Inflammatory macrophage treated with lipopolysaccharide for 4 hours (primary cell): ENCODE results near the gene SERPINA10.
"Not testable (repeated sequence)": the region's sequence is repeated elsewhere in the genome, so short reads cannot be mapped to it uniquely, and the experiment has no call there.

ENCODE experiments used
- DNase-seq: peaks from one replicate; pipeline ENCODE4 v3.0.0-alpha.2; 2020

Gene SERPINA10

GRCh38 chr14:94282991-94283723 is 9.9 kb downstream of the SERPINA10 start:
- no peak for DNase-seq

DNA sequence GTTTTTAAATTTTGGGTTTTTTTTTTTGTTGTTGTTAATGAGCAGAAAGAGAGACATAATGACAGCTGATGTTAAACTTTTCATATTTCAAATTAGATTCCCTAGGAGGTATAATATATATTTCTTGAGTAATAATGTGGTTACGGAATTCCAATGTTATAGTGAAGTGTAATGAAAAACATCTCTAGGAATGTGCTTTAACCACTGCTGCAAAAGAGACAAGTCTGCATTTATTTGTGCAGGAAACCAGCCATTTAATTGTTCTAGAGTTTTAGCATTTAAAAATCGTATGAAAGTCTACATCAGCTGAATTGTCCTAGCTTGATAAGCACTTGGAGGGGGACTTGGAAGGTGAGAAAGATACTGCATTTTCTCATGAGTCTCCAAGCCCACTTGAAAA is 14.3 kb downstream of the SERPINA10 start:
- no peak for DNase-seq

GRCh38 chr14:94276898-94277561 is 16.0 kb downstream of the SERPINA10 start:
- not testable (repeated sequence) for DNase-seq

GRCh38 chr14:94269156-94269555 is 23.9 kb downstream of the SERPINA10 start:
- DNase-seq: no peak

DNA sequence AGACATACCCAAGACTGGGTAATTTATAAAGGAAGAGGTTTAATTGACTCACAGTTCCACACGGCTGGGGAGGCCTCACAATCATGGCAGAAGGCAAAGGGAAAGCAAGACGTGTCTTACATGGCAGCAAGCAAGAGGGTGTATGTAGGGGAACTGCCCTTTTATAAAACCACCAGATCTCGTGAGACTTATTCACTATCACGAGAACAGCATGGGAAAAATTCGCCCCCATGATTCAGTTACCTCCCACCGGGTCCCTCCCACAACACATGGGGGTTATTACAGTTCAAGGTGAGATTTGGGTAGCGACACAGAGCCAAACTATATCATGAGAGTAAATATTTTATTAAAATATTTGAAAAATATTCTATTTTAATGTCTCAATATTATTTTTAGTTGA is 24.5 kb downstream of the SERPINA10 start:
- DNase-seq: not testable (repeated sequence)

GRCh38 chr14:94267352-94267751 is 25.7 kb downstream of the SERPINA10 start:
- DNase-seq: no peak

DNA sequence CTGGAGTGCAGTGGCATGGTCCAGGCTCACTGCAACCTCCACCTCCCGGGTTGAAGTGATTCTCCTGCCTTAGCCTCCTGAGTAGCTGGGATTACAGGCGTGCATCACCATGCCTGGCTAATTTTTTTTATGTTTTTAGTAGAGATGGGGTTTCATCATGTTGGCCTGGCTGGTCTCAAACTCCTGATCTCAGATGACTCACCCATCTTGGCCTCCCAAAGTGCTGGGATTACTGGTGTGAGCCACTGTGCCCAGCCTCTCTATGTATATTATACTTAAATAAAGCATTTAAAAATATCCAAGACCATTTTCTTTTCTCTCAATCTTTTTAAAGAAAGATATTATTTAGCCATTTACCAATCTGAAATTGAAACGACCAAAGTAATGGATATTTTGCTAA is 28.9 kb downstream of the SERPINA10 start:
- not testable (repeated sequence) for DNase-seq

GRCh38 chr14:94244182-94244581 is 48.9 kb downstream of the SERPINA10 start:
- DNase-seq: no peak

GRCh38 chr14:94239406-94239805 is 53.7 kb downstream of the SERPINA10 start:
- DNase-seq: no peak

GRCh38 chr14:94237983-94238382 is 55.1 kb downstream of the SERPINA10 start:
- no peak for DNase-seq

- no peak for DNase-seq
Measured at GRCh38 chr14:94237046-94237445, 56.0 kb downstream of the SERPINA10 start.
